Endothelial cell of umbilical vein (primary cell): ENCODE measurements around the gene HOXA13. TPM values are rescaled to one million over a fixed set of nuclear protein-coding genes. Genes with fewer than 3 reads are reported as not detected.
A peak's percentile ranks its signal among the peaks of the same experiment; 100 is the strongest.

ENCODE experiments used
- BruUV-seq: library from RNA; stranded (reverse); fragments of 400-500 nt; replicated peaks from 2 replicates; lab custom pipeline; 2021; lab: Mats Ljungman, UMichigan
- CTCF ChIA-PET: fragments of 300-600, 350-600 bp; sonication (Branson Sonifier 250); formaldehyde crosslinking; loops from one replicate; lab custom pipeline; 2021; ENCODE audit warnings: antibody characterized with exemption, inconsistent platforms; lab: Charles Lee
- POLR2A ChIA-PET: fragments of 300-600, 350-600 bp; sonication (Branson Sonifier 250); formaldehyde crosslinking; loops from one replicate; lab custom pipeline; 2021; ENCODE audit warnings: antibody characterized with exemption, inconsistent platforms; lab: Charles Lee
- DNase-seq: peaks from one replicate; pipeline ENCODE4 v3.0.0-alpha.2; 2011; ENCODE audit warnings: low read depth, low spot score
- FAIRE-seq: peaks from 2 replicates; lab custom pipeline; 2011; peaks lifted over from hg19 to GRCh38; lab: Jason Lieb, UNC
- H2AFZ ChIP-seq: 2 replicates; pipeline ENCODE4 v1.6.0; 2012; ENCODE audit warnings: low read depth, low read length, control low read depth, inconsistent platforms
- H3K27ac ChIP-seq: 2 replicates; pipeline ENCODE4 v1.5.1; 2011; ENCODE audit warnings: low read depth, mild to moderate bottlenecking, control low read depth, low read length, moderate library complexity; ENCODE audit not compliant: insufficient read depth
- H3K27me3 ChIP-seq, 2 experiments: 2 replicates each; pipeline versions ENCODE4 v1.6.0 to v1.6.1; 2011; ENCODE audit warnings: low read length in 2 of 2, mixed read lengths in 1 of 2; ENCODE audit not compliant: control insufficient read depth in 2 of 2, insufficient read depth in 2 of 2
- H3K36me3 ChIP-seq, 2 experiments: 2 replicates in 1 of 2; 3 replicates in 1 of 2; pipeline ENCODE4 v1.5.1; 2011; ENCODE audit warnings: low read length in 2 of 2, mild to moderate bottlenecking in 1 of 2, moderate library complexity in 1 of 2; ENCODE audit not compliant: control insufficient read depth in 2 of 2, insufficient read depth in 2 of 2; ENCODE audit errors: extremely low read depth in 1 of 2
- H3K4me1 ChIP-seq: 3 replicates; pipeline ENCODE4 v1.5.1; 2011; ENCODE audit warnings: mild to moderate bottlenecking, low read length; ENCODE audit not compliant: control insufficient read depth, insufficient read depth; ENCODE audit errors: extremely low read depth
- H3K4me2 ChIP-seq: 2 replicates; pipeline ENCODE4 v1.6.1; 2011; ENCODE audit warnings: low read length, control low read depth, mixed read lengths; ENCODE audit not compliant: insufficient read depth
- H3K4me3 ChIP-seq, 3 experiments: fragments of 200-600 bp in 1 of 3; sonication (generic), shearing (Covaris generic) in 1 of 3; replicated peaks in 1 of 3; 2 replicates each; pipeline ENCODE4 v1.5.1; 2011 to 2016; ENCODE audit warnings: control low read depth in 3 of 3, low read length in 3 of 3, mild to moderate bottlenecking in 2 of 3, inconsistent platforms in 1 of 3, low read depth in 1 of 3, moderate library complexity in 1 of 3; ENCODE audit not compliant: insufficient read depth in 1 of 3
- H3K79me2 ChIP-seq: 2 replicates; pipeline ENCODE4 v1.6.0; 2012; ENCODE audit warnings: low read length, inconsistent platforms; ENCODE audit not compliant: control insufficient read depth, insufficient read depth
- H3K9ac ChIP-seq: replicated peaks from 2 replicates; pipeline ENCODE3; 2011; ENCODE audit warnings: low read length, control low read depth; ENCODE audit not compliant: insufficient read depth; ENCODE audit errors: extremely low read depth
- H3K9me1 ChIP-seq: replicated peaks from 3 replicates; pipeline ENCODE4 v1.6.0; 2011; ENCODE audit warnings: mild to moderate bottlenecking, low read length; ENCODE audit not compliant: control insufficient read depth, insufficient read depth; ENCODE audit errors: extremely low read depth
- H3K9me3 ChIP-seq: replicated peaks from 2 replicates; pipeline ENCODE4 v1.5.1; 2012; ENCODE audit warnings: low read length, inconsistent platforms; ENCODE audit not compliant: control insufficient read depth, insufficient read depth
- H4K20me1 ChIP-seq: replicated peaks from 2 replicates; pipeline ENCODE3; 2011; ENCODE audit warnings: mild to moderate bottlenecking, low read length; ENCODE audit not compliant: control insufficient read depth, insufficient read depth; ENCODE audit errors: extremely low read depth
- EZH2 ChIP-seq: IDR thresholded peaks from 2 replicates; pipeline ENCODE4 v1.6.1; 2012; ENCODE audit warnings: borderline replicate concordance, low read depth, mild to moderate bottlenecking, moderate library complexity, low read length, inconsistent platforms; ENCODE audit not compliant: severe bottlenecking
- FOS ChIP-seq: IDR thresholded peaks from 2 replicates; pipeline ENCODE4 v1.6.1; 2011; ENCODE audit warnings: mild to moderate bottlenecking, low read length, moderate library complexity, borderline replicate concordance; ENCODE audit not compliant: insufficient read depth
- GATA2 ChIP-seq: IDR thresholded peaks from 2 replicates; pipeline ENCODE4 v1.7.0; 2011; ENCODE audit warnings: low read depth, mild to moderate bottlenecking, moderate library complexity, mixed read lengths, low read length; ENCODE audit not compliant: insufficient read length, insufficient read depth
- JUN ChIP-seq: IDR thresholded peaks from 2 replicates; pipeline ENCODE4 v1.6.1; 2011; ENCODE audit warnings: borderline replicate concordance, low read depth; ENCODE audit not compliant: insufficient read length, insufficient read depth
- MYC ChIP-seq: IDR thresholded peaks from one replicate; pipeline ENCODE4 v1.6.1; 2011; ENCODE audit warnings: mild to moderate bottlenecking, low read depth, low read length
- POLR2A ChIP-seq: IDR thresholded peaks from 2 replicates; pipeline ENCODE4 v1.6.1; 2012; ENCODE audit warnings: low read depth, mild to moderate bottlenecking, control low read depth, low read length
- POLR2AphosphoS5 ChIP-seq: IDR thresholded peaks from 2 replicates; pipeline ENCODE4 v1.6.1; 2012; ENCODE audit warnings: low read depth, mild to moderate bottlenecking, control low read depth, low read length, moderate library complexity; ENCODE audit not compliant: insufficient read depth
- dilution Hi-C: fragments of 300-500 bp; cut with MboI; formaldehyde crosslinking; loops from one replicate; pipeline ENCODE4 v1.15.0; 2019; ENCODE audit warnings: low sequenced_read_pairs; ENCODE audit not compliant: extremely low pct_ligation_motif_present
- intact Hi-C: fragments of 100-400 bp; cut with micrococcal nuclease; formaldehyde crosslinking; loops from one replicate; pipeline ENCODE4 v1.10.0; 2022
- polyA plus RNA-seq, 4 experiments: library from polyadenylated mRNA; depleted of rRNA in 3 of 4; stranded (reverse) in 3 of 4; unstranded in 1 of 4; fragments of >200 nt; gene quantifications; 2 replicates each; pipeline versions ENCODE4 v1.2.1 to v1.2.3, GENCODE V29; 2011 to 2012; ENCODE audit warnings: missing spikeins in 1 of 4
- total RNA-seq: library from RNA; stranded (reverse); gene quantifications from 2 replicates; pipeline ENCODE4 v1.2.3, GENCODE V29; 2021
- TF ChIP-seq, protein P1 (sequence below): IDR thresholded peaks from 2 replicates; pipeline ENCODE4 v1.6.1; 2011; ENCODE audit not compliant: insufficient read depth, insufficient read length
- TF ChIP-seq, protein P2 (sequence below), 2 donors: IDR thresholded peaks; 1 replicate in 1 of 2; 2 replicates in 1 of 2; pipeline ENCODE4 v1.5.1; 2011; ENCODE audit warnings: low read length in 2 of 2, mild to moderate bottlenecking in 2 of 2, moderate library complexity in 2 of 2, control low read depth in 1 of 2, inconsistent platforms in 1 of 2, low read depth in 1 of 2; ENCODE audit not compliant: insufficient read depth in 1 of 2; ENCODE audit errors: extremely low read depth in 1 of 2

HOXA13 gene
- total and polyA plus RNA-seq, 2 donors (not counting 3 experiments of a cell fraction or from before 2014, with no cell fraction given): 0.22 TPM; not detected in 1

DNA sequence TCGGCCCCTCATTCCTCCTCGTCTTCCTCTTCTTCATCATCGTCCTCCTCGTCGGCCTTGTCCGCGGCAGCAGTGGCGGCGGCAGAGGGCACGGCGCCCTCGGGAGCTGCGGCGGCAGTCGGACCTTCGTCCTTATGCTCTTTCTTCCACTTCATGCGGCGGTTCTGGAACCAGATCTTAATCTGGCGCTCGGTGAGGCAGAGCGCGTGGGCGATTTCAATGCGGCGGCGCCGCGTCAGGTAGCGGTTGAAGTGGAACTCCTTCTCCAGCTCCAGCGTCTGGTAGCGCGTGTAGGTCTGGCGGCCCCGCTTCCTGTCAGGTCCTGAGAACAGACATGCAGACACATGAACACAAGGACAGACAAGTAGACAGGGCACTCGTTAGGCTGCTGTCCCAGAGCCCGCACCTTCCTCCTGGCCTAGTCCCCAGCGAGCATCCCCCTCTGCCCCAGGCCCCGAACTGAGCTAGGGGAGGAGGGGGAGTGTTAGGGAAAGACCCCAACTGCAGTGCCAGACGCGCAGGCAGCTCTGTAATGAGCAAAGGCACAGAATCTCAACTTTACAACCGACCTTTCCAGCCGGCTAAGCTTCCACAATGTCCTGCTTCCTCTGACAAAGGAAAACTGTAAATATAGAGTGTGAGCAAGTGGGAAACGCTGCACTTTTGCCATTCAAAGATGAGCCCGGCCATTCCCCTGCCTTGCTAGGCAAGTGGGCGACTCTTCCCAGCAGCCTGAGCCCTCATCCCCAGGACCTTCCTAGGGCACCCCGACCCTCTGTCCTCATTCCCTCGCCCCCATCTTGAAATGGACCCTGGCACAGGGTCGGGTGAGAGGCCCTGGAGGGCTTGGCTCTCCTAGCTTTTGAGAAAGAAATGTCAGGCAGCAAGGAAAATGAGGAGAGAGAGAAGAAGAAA is 44.7 kb downstream of the HOXA13 start:
- H4K20me1 ChIP-seq: no peaks in the 10 kb centered on the region
- H3K9me3 ChIP-seq: no peaks in the 10 kb centered on the region
- peak; percentile 77 for FAIRE-seq
- peaks cover 87% of the 10 kb centered on the region for H3K79me2 ChIP-seq
- BruUV-seq: no TSS peak
- TF ChIP-seq GATA2: no peak
- no peak for TF ChIP-seq FOS
- TF ChIP-seq EZH2: no peak
- TF ChIP-seq POLR2A: no peak
- TF ChIP-seq, protein P1, sequence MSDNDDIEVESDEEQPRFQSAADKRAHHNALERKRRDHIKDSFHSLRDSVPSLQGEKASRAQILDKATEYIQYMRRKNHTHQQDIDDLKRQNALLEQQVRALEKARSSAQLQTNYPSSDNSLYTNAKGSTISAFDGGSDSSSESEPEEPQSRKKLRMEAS: no peak
- no peak for TF ChIP-seq JUN
- TF ChIP-seq MYC: no peak
- TF ChIP-seq POLR2AphosphoS5: no peak
- TF ChIP-seq, protein P2, sequence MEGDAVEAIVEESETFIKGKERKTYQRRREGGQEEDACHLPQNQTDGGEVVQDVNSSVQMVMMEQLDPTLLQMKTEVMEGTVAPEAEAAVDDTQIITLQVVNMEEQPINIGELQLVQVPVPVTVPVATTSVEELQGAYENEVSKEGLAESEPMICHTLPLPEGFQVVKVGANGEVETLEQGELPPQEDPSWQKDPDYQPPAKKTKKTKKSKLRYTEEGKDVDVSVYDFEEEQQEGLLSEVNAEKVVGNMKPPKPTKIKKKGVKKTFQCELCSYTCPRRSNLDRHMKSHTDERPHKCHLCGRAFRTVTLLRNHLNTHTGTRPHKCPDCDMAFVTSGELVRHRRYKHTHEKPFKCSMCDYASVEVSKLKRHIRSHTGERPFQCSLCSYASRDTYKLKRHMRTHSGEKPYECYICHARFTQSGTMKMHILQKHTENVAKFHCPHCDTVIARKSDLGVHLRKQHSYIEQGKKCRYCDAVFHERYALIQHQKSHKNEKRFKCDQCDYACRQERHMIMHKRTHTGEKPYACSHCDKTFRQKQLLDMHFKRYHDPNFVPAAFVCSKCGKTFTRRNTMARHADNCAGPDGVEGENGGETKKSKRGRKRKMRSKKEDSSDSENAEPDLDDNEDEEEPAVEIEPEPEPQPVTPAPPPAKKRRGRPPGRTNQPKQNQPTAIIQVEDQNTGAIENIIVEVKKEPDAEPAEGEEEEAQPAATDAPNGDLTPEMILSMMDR (IDR thresholded peaks at IDR 0.05; ENCODE audit: extremely low read depth in 1 of 2, insufficient read depth in 1 of 2, low read depth in 1 of 2, low read length in 2 of 2): no peak
- POLR2A ChIA-PET: interaction anchor here (0.6 kb wide), 1 partner anchor 35 kb away, joined by 7 read pairs; no protein-coding TSS in a partner anchor
- peak overlapping the region; percentile 10 for H2AFZ ChIP-seq
- dilution Hi-C loops: loop anchor here (25.0 kb wide), 1 partner anchor 968 kb away; no protein-coding TSS in a partner anchor
- peak overlapping the region; percentile 92 for H3K4me2 ChIP-seq
- H3K4me1 ChIP-seq: peaks cover 68% of the 10 kb centered on the region
- no peaks in the 10 kb centered on the region for H3K9me1 ChIP-seq
- no peaks in the 10 kb centered on the region for H3K27me3 ChIP-seq
- H3K27ac ChIP-seq: peak overlapping the region; percentile 96
- intact Hi-C loops: loop anchor here (5.0 kb wide), 1 partner anchor 998 kb away; no protein-coding TSS in a partner anchor
- CTCF ChIA-PET: interaction anchor here (0.5 to 2.0 kb wide), 7 partner anchors 10 to 1293 kb away, joined by 3 to 8 read pairs (median 3); partner anchors contain the start of genes HOXA11 and HOXA5
- H3K4me3 ChIP-seq: peak overlapping the region; percentile 59 to 76 (median 60)
- H3K36me3 ChIP-seq: no peaks in the 10 kb centered on the region
- DNase-seq: peak; percentile 72
- peak overlapping the region; percentile 78 for H3K9ac ChIP-seq
